Esophagus squamous epithelium (tissue), 4 donors: ENCODE measurements around the gene ERP44.

ENCODE experiments used
- POLR2A ChIP-seq, 4 donors: fragments of 450-650 bp; IDR thresholded peaks; one replicate each; pipeline ENCODE4 v1.6.1; 2017; ENCODE audit warnings: antibody characterized with exemption in 4 of 4, mild to moderate bottlenecking in 4 of 4, moderate library complexity in 3 of 4
- TF ChIP-seq, protein P1 (sequence below), 6 experiments: fragments of 450-650 bp in 4 of 6; fragments of 200-600 bp in 2 of 6; sonication (generic) in 2 of 6; IDR thresholded peaks; one replicate each; pipeline ENCODE4 v1.5.1; 2016 to 2019; ENCODE audit warnings: antibody characterized with exemption in 6 of 6, mild to moderate bottlenecking in 4 of 6, moderate library complexity in 4 of 6

DNA sequence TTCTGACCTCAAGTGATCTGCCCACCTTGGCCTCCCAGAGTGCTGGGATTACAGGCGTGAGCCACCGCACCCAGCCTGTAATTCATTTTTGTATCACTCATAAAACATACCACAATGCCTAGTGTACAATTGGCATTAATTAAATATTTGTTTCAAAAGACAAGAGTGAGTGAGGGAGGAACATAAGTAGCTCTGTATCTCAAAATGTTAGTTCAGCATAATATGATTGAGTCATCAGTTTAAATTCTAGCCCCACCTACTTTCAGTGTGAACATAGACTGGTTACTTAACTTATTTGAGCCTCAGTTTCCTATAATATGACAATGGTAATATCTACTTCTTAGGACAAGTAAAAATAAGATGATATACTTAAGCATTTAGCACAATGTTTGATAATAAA is 27.1 kb upstream of the ERP44 start:
- TF ChIP-seq, protein P1, sequence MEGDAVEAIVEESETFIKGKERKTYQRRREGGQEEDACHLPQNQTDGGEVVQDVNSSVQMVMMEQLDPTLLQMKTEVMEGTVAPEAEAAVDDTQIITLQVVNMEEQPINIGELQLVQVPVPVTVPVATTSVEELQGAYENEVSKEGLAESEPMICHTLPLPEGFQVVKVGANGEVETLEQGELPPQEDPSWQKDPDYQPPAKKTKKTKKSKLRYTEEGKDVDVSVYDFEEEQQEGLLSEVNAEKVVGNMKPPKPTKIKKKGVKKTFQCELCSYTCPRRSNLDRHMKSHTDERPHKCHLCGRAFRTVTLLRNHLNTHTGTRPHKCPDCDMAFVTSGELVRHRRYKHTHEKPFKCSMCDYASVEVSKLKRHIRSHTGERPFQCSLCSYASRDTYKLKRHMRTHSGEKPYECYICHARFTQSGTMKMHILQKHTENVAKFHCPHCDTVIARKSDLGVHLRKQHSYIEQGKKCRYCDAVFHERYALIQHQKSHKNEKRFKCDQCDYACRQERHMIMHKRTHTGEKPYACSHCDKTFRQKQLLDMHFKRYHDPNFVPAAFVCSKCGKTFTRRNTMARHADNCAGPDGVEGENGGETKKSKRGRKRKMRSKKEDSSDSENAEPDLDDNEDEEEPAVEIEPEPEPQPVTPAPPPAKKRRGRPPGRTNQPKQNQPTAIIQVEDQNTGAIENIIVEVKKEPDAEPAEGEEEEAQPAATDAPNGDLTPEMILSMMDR (IDR thresholded peaks at IDR 0.05), result no peak
- no peak for TF ChIP-seq POLR2A (IDR thresholded peaks at IDR 0.05)
